H1 (cell line): ENCODE results near the gene GAB2. TPM values are rescaled to one million over a fixed set of nuclear protein-coding genes. Genes with fewer than 3 reads are reported as not detected.

Source experiments
- CTCF ChIA-PET: fragments of 300-600 bp; sonication (Branson Sonifier 250); formaldehyde crosslinking; loops from one replicate; lab custom pipeline; 2021; ENCODE audit not compliant: partially characterized antibody; lab: Charles Lee
- POLR2A ChIA-PET: fragments of 300-600 bp; sonication (Branson Sonifier 250); formaldehyde crosslinking; loops from one replicate; lab custom pipeline; 2021; ENCODE audit warnings: inconsistent platforms; ENCODE audit not compliant: partially characterized antibody; lab: Charles Lee
- DNase-seq, 2 experiments: peaks; one replicate each; pipeline versions ENCODE4 v3.0.0 to v3.0.0-alpha.2; 2010 to 2022; ENCODE audit warnings: low spot score in 2 of 2, low read depth in 1 of 2, mixed read lengths in 1 of 2
- FAIRE-seq: peaks from 2 replicates; lab custom pipeline; 2011; peaks lifted over from hg19 to GRCh38; lab: Jason Lieb, UNC
- H2AFZ ChIP-seq: 2 replicates; pipeline ENCODE4 v1.8.1; 2012; ENCODE audit warnings: low read length, inconsistent platforms
- H2AK5ac ChIP-seq: 2 replicates; pipeline ENCODE4 v1.6.1; 2013; ENCODE audit warnings: low read depth, low read length
- H2BK120ac ChIP-seq: replicated peaks from 2 replicates; pipeline ENCODE3; 2013; ENCODE audit warnings: low read depth, low read length, inconsistent platforms
- H2BK12ac ChIP-seq: 2 replicates; pipeline ENCODE4 v1.6.1; 2013; ENCODE audit warnings: low read depth, low read length
- H2BK15ac ChIP-seq: 2 replicates; pipeline ENCODE4 v1.6.1; 2013; ENCODE audit warnings: low read length
- H2BK20ac ChIP-seq: 2 replicates; pipeline ENCODE4 v1.6.1; 2013; ENCODE audit warnings: low read length
- H2BK5ac ChIP-seq: 2 replicates; pipeline ENCODE4 v1.6.1; 2013; ENCODE audit warnings: low read depth, low read length
- H3K14ac ChIP-seq: 2 replicates; pipeline ENCODE4 v1.6.1; 2013; ENCODE audit warnings: inconsistent platforms; ENCODE audit not compliant: insufficient read length
- H3K18ac ChIP-seq: 2 replicates; pipeline ENCODE4 v1.6.1; 2013; ENCODE audit warnings: low read length; ENCODE audit errors: extremely low read depth
- H3K23ac ChIP-seq: 2 replicates; pipeline ENCODE4 v1.6.1; 2013; ENCODE audit warnings: inconsistent platforms; ENCODE audit not compliant: insufficient read length
- H3K23me2 ChIP-seq: 2 replicates; pipeline ENCODE4 v1.6.1; 2013; ENCODE audit warnings: low read depth, low read length
- H3K27ac ChIP-seq: 2 replicates; pipeline ENCODE4 v1.6.1; 2011; ENCODE audit warnings: low read depth, low read length, inconsistent platforms
- H3K27me3 ChIP-seq, 4 experiments: replicated peaks in 1 of 4; 1 replicate in 1 of 4; 2 replicates in 3 of 4; pipeline versions ENCODE4 v1.6.1 to v1.8.1; 2011 to 2013; ENCODE audit warnings: low read length in 3 of 4, mild to moderate bottlenecking in 3 of 4, inconsistent platforms in 2 of 4, mixed read lengths in 2 of 4, moderate library complexity in 1 of 4; ENCODE audit not compliant: control insufficient read depth in 3 of 4, insufficient read depth in 3 of 4; ENCODE audit errors: extremely low read depth in 1 of 4
- H3K36me3 ChIP-seq, 4 experiments: 2 replicates each; pipeline versions ENCODE4 v1.6.1 to v1.8.1; 2011 to 2013; ENCODE audit warnings: mild to moderate bottlenecking in 4 of 4, low read length in 3 of 4, moderate library complexity in 2 of 4, control low read depth in 1 of 4, inconsistent platforms in 1 of 4; ENCODE audit not compliant: insufficient read depth in 4 of 4, control insufficient read depth in 2 of 4
- H3K4ac ChIP-seq: replicated peaks from 2 replicates; pipeline ENCODE3; 2013; ENCODE audit warnings: low read length, low read depth, mixed read lengths, inconsistent platforms; ENCODE audit not compliant: insufficient read length
- H3K4me1 ChIP-seq, 4 experiments: replicated peaks in 1 of 4; 1 replicate in 1 of 4; 2 replicates in 3 of 4; pipeline versions ENCODE4 v1.6.1 to v1.8.1; 2011 to 2013; ENCODE audit warnings: low read length in 3 of 4, inconsistent platforms in 2 of 4, mixed read lengths in 1 of 4; ENCODE audit not compliant: insufficient read depth in 4 of 4, control insufficient read depth in 3 of 4
- H3K4me2 ChIP-seq, 2 experiments: 2 replicates each; pipeline versions ENCODE4 v1.6.1 to v1.8.1; 2011 to 2013; ENCODE audit warnings: low read depth in 2 of 2, low read length in 2 of 2, control low read depth in 1 of 2, inconsistent platforms in 1 of 2, mild to moderate bottlenecking in 1 of 2; ENCODE audit not compliant: insufficient read depth in 1 of 2
- H3K4me3 ChIP-seq, 4 experiments: fragments of 200-600, 300-600 bp in 1 of 4; sonication (generic), shearing (Covaris generic), sonication (Bioruptor Twin) in 1 of 4; 2 replicates each; pipeline versions ENCODE4 v1.5.1 to v1.8.1; 2011 to 2016; ENCODE audit warnings: low read length in 4 of 4, low read depth in 3 of 4, control low read depth in 2 of 4, inconsistent platforms in 2 of 4, mild to moderate bottlenecking in 2 of 4, mixed read lengths in 1 of 4, moderate library complexity in 1 of 4; ENCODE audit not compliant: insufficient read depth in 2 of 4; ENCODE audit errors: extremely low read depth in 1 of 4
- H3K56ac ChIP-seq: replicated peaks from 2 replicates; pipeline ENCODE3; 2013; ENCODE audit warnings: low read depth, mild to moderate bottlenecking, mixed read lengths, low read length, inconsistent platforms; ENCODE audit not compliant: insufficient read length
- H3K79me1 ChIP-seq: 2 replicates; pipeline ENCODE4 v1.6.1; 2013; ENCODE audit warnings: low read depth, low read length, control low read depth
- H3K79me2 ChIP-seq, 2 experiments: 2 replicates each; pipeline versions ENCODE4 v1.6.1 to v1.8.1; 2012 to 2013; ENCODE audit warnings: low read length in 2 of 2, mild to moderate bottlenecking in 2 of 2, inconsistent platforms in 1 of 2; ENCODE audit not compliant: insufficient read depth in 2 of 2, control insufficient read depth in 1 of 2
- H3K9ac ChIP-seq, 4 experiments: replicated peaks in 1 of 4; 1 replicate in 1 of 4; 2 replicates in 3 of 4; pipeline versions ENCODE4 v1.6.1 to v1.8.1; 2011 to 2013; ENCODE audit warnings: low read depth in 3 of 4, low read length in 3 of 4, control low read depth in 2 of 4, mild to moderate bottlenecking in 2 of 4, moderate library complexity in 2 of 4, inconsistent platforms in 1 of 4; ENCODE audit errors: extremely low read depth in 1 of 4
- H3K9me3 ChIP-seq, 2 experiments: 2 replicates each; pipeline versions ENCODE4 v1.6.1 to v1.8.1; 2012 to 2013; ENCODE audit warnings: mild to moderate bottlenecking in 2 of 2, moderate library complexity in 2 of 2, control low read depth in 1 of 2, inconsistent platforms in 1 of 2, low read depth in 1 of 2, low read length in 1 of 2, mixed read lengths in 1 of 2; ENCODE audit not compliant: insufficient read depth in 2 of 2
- H4K20me1 ChIP-seq, 2 experiments: replicated peaks in 1 of 2; 2 replicates each; pipeline versions ENCODE3 to v1.8.1; 2011 to 2013; ENCODE audit warnings: inconsistent platforms in 2 of 2, low read length in 2 of 2, mild to moderate bottlenecking in 1 of 2; ENCODE audit not compliant: insufficient read depth in 2 of 2, control insufficient read depth in 1 of 2
- H4K5ac ChIP-seq: 2 replicates; pipeline ENCODE4 v1.6.1; 2013; ENCODE audit warnings: low read length, low read depth, mixed read lengths, inconsistent platforms; ENCODE audit not compliant: insufficient read length
- H4K8ac ChIP-seq: 2 replicates; pipeline ENCODE4 v1.8.0; 2013; ENCODE audit warnings: mild to moderate bottlenecking, moderate library complexity, low read length, inconsistent platforms; ENCODE audit not compliant: insufficient read depth; ENCODE audit errors: extremely low read depth
- H4K91ac ChIP-seq: replicated peaks from 2 replicates; pipeline ENCODE3; 2013; ENCODE audit warnings: low read length, mixed read lengths, inconsistent platforms; ENCODE audit not compliant: insufficient read length
- CBX8 ChIP-seq: fragments of 300-800, 300-1000 bp; sonication (generic); IDR thresholded peaks from 2 replicates; pipeline ENCODE4 v1.7.1; 2016; ENCODE audit warnings: low read depth, low read length, borderline replicate concordance
- CHD2 ChIP-seq: IDR thresholded peaks from 2 replicates; pipeline ENCODE4 v1.6.1; 2012; ENCODE audit warnings: low read length, improper control_type of control experiment
- CREB1 ChIP-seq: IDR thresholded peaks from 2 replicates; pipeline ENCODE4 v1.6.1; 2012; ENCODE audit warnings: inconsistent platforms
- EGR1 ChIP-seq: IDR thresholded peaks from 2 replicates; pipeline ENCODE4 v1.6.1; 2011; ENCODE audit warnings: low read depth, low read length, borderline replicate concordance
- EZH2 ChIP-seq: fragments of 200-600 bp; sonication (generic); IDR thresholded peaks from 2 replicates; pipeline ENCODE4 v1.7.1; 2012; ENCODE audit warnings: low read depth, mild to moderate bottlenecking, moderate library complexity, low read length, inconsistent platforms; ENCODE audit not compliant: severe bottlenecking
- FOSL1 ChIP-seq: IDR thresholded peaks from 2 replicates; pipeline ENCODE4 v1.6.1; 2011; ENCODE audit warnings: mild to moderate bottlenecking, low read depth, low read length, moderate library complexity; ENCODE audit not compliant: insufficient read depth
- GABPA ChIP-seq: IDR thresholded peaks from 2 replicates; pipeline ENCODE4 v1.6.1; 2011; ENCODE audit warnings: mild to moderate bottlenecking, low read length, moderate library complexity, borderline replicate concordance; ENCODE audit not compliant: insufficient read depth
- GTF2F1 ChIP-seq: IDR thresholded peaks from 2 replicates; pipeline ENCODE4 v1.6.1; 2012; ENCODE audit warnings: low read depth, low read length, improper control_type of control experiment, borderline replicate concordance
- HDAC6 ChIP-seq: IDR thresholded peaks from one replicate; pipeline ENCODE4 v1.7.1; 2012; ENCODE audit warnings: low read depth, mild to moderate bottlenecking, inconsistent platforms, low read length, moderate library complexity
- MAX ChIP-seq: IDR thresholded peaks from 2 replicates; pipeline ENCODE4 v1.6.1; 2012; ENCODE audit warnings: inconsistent platforms
- RBBP5 ChIP-seq: IDR thresholded peaks from 2 replicates; pipeline ENCODE4 v1.7.1; 2012; ENCODE audit warnings: low read depth, mild to moderate bottlenecking, inconsistent platforms, low read length, moderate library complexity, borderline replicate concordance
- SAP30 ChIP-seq: fragments of 300-600 bp; sonication (generic); IDR thresholded peaks from 2 replicates; pipeline ENCODE4 v1.7.1; 2012; ENCODE audit warnings: low read length, moderate library complexity, mild to moderate bottlenecking, inconsistent platforms; ENCODE audit not compliant: insufficient read depth, insufficient replicate concordance
- SIX5 ChIP-seq: IDR thresholded peaks from 2 replicates; pipeline ENCODE4 v1.6.1; 2011; ENCODE audit warnings: mild to moderate bottlenecking, low read depth, low read length
- SP2 ChIP-seq: IDR thresholded peaks from 2 replicates; pipeline ENCODE4 v1.6.1; 2012; ENCODE audit warnings: mild to moderate bottlenecking, low read length, inconsistent platforms
- YY1 ChIP-seq: IDR thresholded peaks from 2 replicates; pipeline ENCODE4 v1.6.1; 2011; ENCODE audit warnings: low read depth, mild to moderate bottlenecking, low read length
- WGBS, 2 experiments: shearing (Covaris generic) in 1 of 2; methylation state at CpG; one replicate each; pipeline versions ENCODE4 v1.1.6 to v1.1.7; 2013 to 2015; ENCODE audit warnings: low lambda C conversion rate in 2 of 2, mixed read lengths in 2 of 2, inconsistent platforms in 1 of 2, low coverage in 1 of 2, missing lambda C conversion rate in 1 of 2; ENCODE audit not compliant: insufficient replicate concordance in 2 of 2, insufficient coverage in 1 of 2, insufficient read length in 1 of 2; ENCODE audit errors: extremely low coverage in 1 of 2, missing lambda C conversion rate in 1 of 2; 5-methylcytosine and 5-hydroxymethylcytosine counted together
- polyA plus RNA-seq, 7 experiments: library from polyadenylated mRNA; depleted of rRNA in 3 of 7; stranded (reverse) in 5 of 7; unstranded in 2 of 7; fragments of >200 nt in 5 of 7; fragments of 200-250 nt in 2 of 7; gene quantifications; 1 replicate in 5 of 7; 2 replicates in 1 of 7; 4 replicates in 1 of 7; pipeline versions ENCODE4 v1.2.1 to v1.2.3, GENCODE V29; 2011 to 2013; ENCODE audit warnings: missing spikeins in 2 of 7, mixed read lengths in 2 of 7
- total RNA-seq: library from RNA; stranded (reverse); fragmentation: NEBNext Ultra II Directional; extraction: Animal tissue kit (Norgen Biotek cat#: 25700); gene quantifications from 2 replicates; pipeline ENCODE4 v1.2.1, GENCODE V29; 2021

Gene GAB2
- total and polyA plus RNA-seq, 2 of the 8 experiments (the other 6 are each of a cell fraction or from before 2014, with no cell fraction given), result 6.3 to 14.0 TPM

GRCh38 chr11:78224906-78225420 is 192.7 kb downstream of the GAB2 start:
- Histone ChIP-seq H4K8ac (no peak overlapping the region), H3K79me2 (no peaks in the 10 kb centered on the region), H2BK15ac (no peak overlapping the region), H3K4ac (no peak overlapping the region), H2BK5ac (no peak overlapping the region), H3K27ac (no peak overlapping the region), H3K23me2 (no peaks in the 10 kb centered on the region), H3K9ac (no peak overlapping the region), H3K23ac (no peak overlapping the region), H3K36me3 (peaks cover 0 to 3% (median 1%) of the 10 kb centered on the region in 4 experiments; a peak in 2 of 8 replicates), H3K79me1 (no peaks in the 10 kb centered on the region), H2BK20ac (no peak overlapping the region), H2AFZ (no peak overlapping the region), H3K14ac (no peak overlapping the region), H4K91ac (no peak overlapping the region), H3K4me3 (no peak overlapping the region), H3K27me3 (no peaks in the 10 kb centered on the region), H2AK5ac (no peak overlapping the region), H4K5ac (no peak overlapping the region), H3K18ac (no peak overlapping the region), H3K56ac (no peak overlapping the region), H4K20me1 (peaks cover 0 to 2% of the 10 kb centered on the region in 2 experiments), H3K4me1 (no peaks in the 10 kb centered on the region), H3K9me3 (no peaks in the 10 kb centered on the region), H3K4me2 (no peak overlapping the region), H2BK12ac (no peak overlapping the region), H2BK120ac (no peak overlapping the region)
- ChIA-PET POLR2A (no interaction called here), CTCF (interaction anchor here (0.7 to 1.8 kb wide), 6 partner anchors 10 to 339 kb away, joined by 3 to 5 read pairs (median 3); no protein-coding TSS in a partner anchor)
- DNase-seq (no peak), FAIRE-seq (no peak)
- WGBS, 2 experiments, result 86% methylated on average over 7 of the region's 7 CpGs; no CpG with 5 or more reads in 1 of the 2 experiments
- TF ChIP-seq CREB1 (no peak), MAX (no peak), CBX8 (no peak), HDAC6 (no peak), RBBP5 (no peak), YY1 (no peak), SP2 (no peak), EZH2 (no peak), FOSL1 (no peak), CHD2 (no peak), EGR1 (no peak), SAP30 (no peak), GTF2F1 (no peak), SIX5 (no peak), GABPA (no peak)
